Trophoblast cell (in vitro differentiated cells and primary cell): ENCODE measurements around the gene ASB6.

Source experiments
- DNase-seq, 2 donors: peaks; one replicate each; pipeline ENCODE4 v3.0.0-alpha.2; 2016
- H2AFZ ChIP-seq: 2 replicates; pipeline ENCODE4 v1.6.1; 2013; ENCODE audit warnings: low read length, moderate library complexity, mild to moderate bottlenecking; ENCODE audit not compliant: insufficient read depth, poor library complexity
- H2AK5ac ChIP-seq: 2 replicates; pipeline ENCODE4 v1.6.1; 2013; ENCODE audit warnings: mild to moderate bottlenecking, low read length
- H2BK120ac ChIP-seq: 2 replicates; pipeline ENCODE4 v1.6.1; 2013; ENCODE audit warnings: low read length, mild to moderate bottlenecking, moderate library complexity; ENCODE audit not compliant: insufficient read depth, poor library complexity
- H2BK12ac ChIP-seq: 2 replicates; pipeline ENCODE4 v1.6.1; 2013; ENCODE audit warnings: mild to moderate bottlenecking, low read length, moderate library complexity
- H2BK5ac ChIP-seq: 2 replicates; pipeline ENCODE4 v1.6.1; 2013; ENCODE audit warnings: low read length, low read depth, moderate library complexity, mild to moderate bottlenecking; ENCODE audit not compliant: poor library complexity
- H3K14ac ChIP-seq: 2 replicates; pipeline ENCODE4 v1.6.1; 2013; ENCODE audit warnings: mild to moderate bottlenecking, low read length
- H3K18ac ChIP-seq: 2 replicates; pipeline ENCODE4 v1.6.1; 2013; ENCODE audit warnings: mild to moderate bottlenecking, low read length
- H3K23ac ChIP-seq: 2 replicates; pipeline ENCODE4 v1.6.1; 2013; ENCODE audit warnings: low read length
- H3K27ac ChIP-seq: 2 replicates; pipeline ENCODE4 v1.5.1; 2013; ENCODE audit warnings: low read depth, mild to moderate bottlenecking, inconsistent platforms, low read length, moderate library complexity
- H3K27me3 ChIP-seq: 2 replicates; pipeline ENCODE4 v1.6.1; 2013; ENCODE audit warnings: inconsistent platforms, mild to moderate bottlenecking, low read length, moderate library complexity; ENCODE audit not compliant: insufficient read depth
- H3K36me3 ChIP-seq, 2 experiments: 1 replicate in 1 of 2; 2 replicates in 1 of 2; pipeline ENCODE4 v1.6.1; 2013; ENCODE audit warnings: low read length in 2 of 2, mild to moderate bottlenecking in 2 of 2, moderate library complexity in 1 of 2; ENCODE audit not compliant: insufficient read depth in 2 of 2, control insufficient read depth in 1 of 2
- H3K4ac ChIP-seq: 2 replicates; pipeline ENCODE4 v1.6.1; 2013; ENCODE audit warnings: low read depth, mild to moderate bottlenecking, low read length, moderate library complexity
- H3K4me1 ChIP-seq, 2 experiments: 1 replicate in 1 of 2; 2 replicates in 1 of 2; pipeline ENCODE4 v1.6.1; 2013; ENCODE audit warnings: low read length in 2 of 2, mild to moderate bottlenecking in 2 of 2, moderate library complexity in 1 of 2; ENCODE audit not compliant: insufficient read depth in 2 of 2, control insufficient read depth in 1 of 2
- H3K4me2 ChIP-seq: 2 replicates; pipeline ENCODE4 v1.6.1; 2013; ENCODE audit warnings: inconsistent platforms, mild to moderate bottlenecking, low read length, moderate library complexity
- H3K4me3 ChIP-seq: 2 replicates; pipeline ENCODE4 v1.5.1; 2013; ENCODE audit warnings: mild to moderate bottlenecking, low read depth, low read length, inconsistent platforms
- H3K79me1 ChIP-seq: one replicate; pipeline ENCODE4 v1.6.1; 2013; ENCODE audit warnings: low read length
- H3K79me2 ChIP-seq: 2 replicates; pipeline ENCODE4 v1.6.1; 2013; ENCODE audit warnings: low read length, mild to moderate bottlenecking; ENCODE audit not compliant: control insufficient read depth, insufficient read depth, poor library complexity
- H3K9ac ChIP-seq: 2 replicates; pipeline ENCODE4 v1.6.1; 2013; ENCODE audit warnings: mild to moderate bottlenecking, low read length
- H3K9me3 ChIP-seq: 2 replicates; pipeline ENCODE4 v1.6.1; 2013; ENCODE audit warnings: low read depth, mild to moderate bottlenecking, control low read depth, inconsistent platforms, low read length; ENCODE audit not compliant: insufficient read depth
- H4K12ac ChIP-seq: 2 replicates; pipeline ENCODE4 v1.6.1; 2013; ENCODE audit warnings: low read depth, mild to moderate bottlenecking, low read length, moderate library complexity
- H4K8ac ChIP-seq: 2 replicates; pipeline ENCODE4 v1.6.1; 2013; ENCODE audit warnings: low read depth, mild to moderate bottlenecking, low read length, moderate library complexity
- H4K91ac ChIP-seq: one replicate; pipeline ENCODE4 v1.6.1; 2013; ENCODE audit warnings: low read depth, mild to moderate bottlenecking, low read length, moderate library complexity
- WGBS: extraction: QIAGEN DNeasy Blood & Tissue Kit; methylation state at CpG from one replicate; pipeline ENCODE4 v1.1.7; 2013; ENCODE audit warnings: missing lambda C conversion rate; ENCODE audit not compliant: insufficient read length, insufficient coverage; ENCODE audit errors: extremely low coverage; 5-methylcytosine and 5-hydroxymethylcytosine counted together

ASB6 gene

GRCh38 chr9:129585352-129585751 is 56.6 kb downstream of the ASB6 start:
- Histone ChIP-seq H3K14ac (no peak overlapping the region), H3K4me1 (peaks cover 0 to 7% of the 10 kb centered on the region in 2 experiments), H4K8ac (no peak overlapping the region), H3K4me3 (no peak overlapping the region), H3K9ac (no peak overlapping the region), H3K23ac (no peak overlapping the region), H3K18ac (no peak overlapping the region), H3K79me2 (no peaks in the 10 kb centered on the region), H4K12ac (no peak overlapping the region), H2BK120ac (no peak overlapping the region), H2BK12ac (no peak overlapping the region), H4K91ac (no peak overlapping the region), H3K4me2 (no peak overlapping the region), H2AFZ (no peak overlapping the region), H3K4ac (no peak overlapping the region), H3K9me3 (peaks cover 3% of the 10 kb centered on the region), H3K36me3 (no peaks in the 10 kb centered on the region), H2BK5ac (no peak overlapping the region), H3K27me3 (no peaks in the 10 kb centered on the region), H3K27ac (no peak overlapping the region), H3K79me1 (no peaks in the 10 kb centered on the region), H2AK5ac (no peak overlapping the region)
- WGBS: no CpG with 5 or more reads among the region's 1 CpG
- DNase-seq: no peak
